IPS-NIHi7 (cell line): ENCODE measurements around the gene MDP1.
A peak's percentile ranks its signal among the peaks of the same experiment; 100 is the strongest.
"Not testable (repeated sequence)": the region's sequence is repeated elsewhere in the genome, so short reads cannot be mapped to it uniquely, and the experiment has no call there.

Experiments used
- DNase-seq: peaks from one replicate; pipeline ENCODE4 v3.0.0; 2012; ENCODE audit warnings: mixed read lengths; ENCODE audit errors: extremely low spot score

The MDP1 gene

DNA sequence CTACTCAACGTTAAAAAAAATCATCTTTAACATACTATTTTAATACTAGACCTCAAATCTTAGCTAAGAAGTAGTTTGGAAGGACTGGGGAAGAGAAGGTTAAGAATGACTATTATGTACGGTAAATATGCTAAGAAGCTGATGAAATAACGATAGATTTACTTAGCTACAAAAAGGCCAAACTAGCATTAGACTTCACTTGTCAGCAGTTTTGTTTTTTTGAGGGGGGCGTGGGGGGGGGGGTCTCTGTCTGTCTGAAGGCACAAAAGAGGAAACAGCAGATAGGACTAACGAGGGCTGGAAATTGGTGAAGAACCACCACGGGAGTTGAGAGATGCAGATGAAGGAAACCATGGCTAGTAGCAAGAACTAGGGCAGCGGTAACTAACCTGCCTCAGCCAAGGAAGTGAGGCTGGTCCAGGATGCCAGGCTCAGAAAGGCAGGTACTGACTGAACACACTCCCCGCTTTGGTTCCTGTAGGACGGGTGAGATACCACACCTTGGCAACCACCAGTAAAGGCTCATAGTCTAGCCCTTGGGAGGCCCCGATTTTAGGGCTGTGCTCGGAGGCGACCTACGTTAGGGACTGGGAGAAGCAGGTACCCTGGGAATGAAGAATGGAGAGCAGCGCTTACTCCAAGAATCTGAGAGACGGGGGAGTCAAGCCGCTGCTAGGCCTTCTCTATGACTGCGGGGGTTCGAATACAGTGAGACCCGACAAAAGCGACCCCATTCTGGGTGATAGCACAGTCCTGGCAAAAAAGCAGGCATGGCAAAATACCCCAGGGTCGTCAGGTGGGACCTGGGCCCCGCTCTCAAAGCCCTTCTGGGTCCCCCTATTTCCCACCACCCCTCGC lies 15.6 kb upstream of the MDP1 start:
- DNase-seq = no peak

DNA sequence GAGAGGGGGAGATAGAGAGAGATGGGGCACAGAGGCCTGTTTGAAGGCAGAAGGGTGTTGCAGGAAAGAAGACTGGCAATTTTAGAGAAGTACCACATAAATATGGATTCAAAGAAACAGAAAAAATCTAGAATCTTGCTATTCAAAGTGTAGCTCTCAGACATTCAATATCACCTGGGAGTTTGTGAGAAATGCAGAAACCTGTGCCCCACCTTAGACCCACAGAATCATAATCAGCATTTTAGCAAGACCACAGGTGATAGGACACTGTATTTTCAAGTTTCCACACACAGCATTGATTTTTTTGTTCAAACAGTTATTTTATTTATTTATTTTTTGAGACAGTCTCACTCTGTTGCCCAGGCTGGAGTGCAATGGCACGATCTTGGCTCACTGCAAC lies 13.0 kb upstream of the MDP1 start:
- no peak for DNase-seq

DNA sequence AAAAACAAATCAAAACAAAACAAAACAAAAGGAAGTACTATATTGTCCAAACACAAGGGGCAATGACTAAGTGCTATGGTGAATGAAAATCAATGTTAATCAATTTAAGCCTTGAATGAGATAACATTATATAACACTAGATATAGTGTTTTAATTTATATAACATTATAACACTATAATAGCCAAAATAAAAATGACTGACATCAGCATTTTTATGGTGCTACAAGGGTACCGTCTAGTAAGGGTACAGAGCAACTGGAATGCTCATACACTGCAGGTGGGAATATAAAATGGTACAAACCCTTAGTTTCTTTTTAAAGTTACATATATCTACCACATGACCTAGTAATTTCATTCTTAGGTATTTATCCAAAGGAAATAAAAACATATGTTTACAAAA lies 10.6 kb upstream of the MDP1 start:
- no peak for DNase-seq

DNA sequence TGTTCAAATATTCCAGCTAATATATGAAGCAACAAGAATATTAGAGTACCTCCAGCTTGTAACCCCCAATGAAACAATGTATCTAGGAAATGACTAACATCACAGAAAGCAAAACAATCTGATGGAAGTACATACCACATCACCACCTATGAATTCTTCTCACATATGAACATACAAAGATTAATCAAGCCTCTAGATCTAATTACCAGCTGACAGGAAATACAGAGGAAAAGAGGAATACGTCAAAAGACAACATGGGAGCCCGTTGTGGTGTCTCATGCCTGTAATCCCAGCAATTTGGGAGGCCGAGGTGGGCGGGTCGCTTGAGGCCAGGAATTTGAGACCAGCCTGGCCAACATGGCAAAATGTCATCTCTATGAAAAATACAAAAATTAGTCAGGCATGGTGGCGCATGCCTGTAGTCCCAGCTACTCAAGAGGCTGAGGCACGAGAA lies 8.8 kb upstream of the MDP1 start:
- no peak for DNase-seq

DNA sequence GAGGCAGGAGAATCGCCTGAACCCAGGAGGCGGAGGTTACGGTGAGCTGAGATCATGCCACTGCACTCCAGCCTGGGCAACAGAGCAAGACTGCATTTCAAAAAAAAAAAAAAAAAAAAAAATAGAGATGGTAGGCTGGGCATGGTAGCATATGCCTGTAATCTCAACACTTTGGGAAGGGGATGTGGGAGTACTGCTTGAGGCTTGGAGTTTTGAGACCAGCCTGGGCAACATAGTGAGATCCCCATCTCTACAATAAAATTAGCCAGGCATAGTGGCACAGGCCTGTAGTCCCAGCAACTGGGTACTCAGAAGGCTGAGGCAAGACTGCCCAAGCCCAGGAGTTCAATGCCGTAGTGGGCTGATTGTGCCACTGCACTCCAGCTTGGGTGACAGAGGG lies 7.1 kb upstream of the MDP1 start:
- not testable (repeated sequence) for DNase-seq

DNA sequence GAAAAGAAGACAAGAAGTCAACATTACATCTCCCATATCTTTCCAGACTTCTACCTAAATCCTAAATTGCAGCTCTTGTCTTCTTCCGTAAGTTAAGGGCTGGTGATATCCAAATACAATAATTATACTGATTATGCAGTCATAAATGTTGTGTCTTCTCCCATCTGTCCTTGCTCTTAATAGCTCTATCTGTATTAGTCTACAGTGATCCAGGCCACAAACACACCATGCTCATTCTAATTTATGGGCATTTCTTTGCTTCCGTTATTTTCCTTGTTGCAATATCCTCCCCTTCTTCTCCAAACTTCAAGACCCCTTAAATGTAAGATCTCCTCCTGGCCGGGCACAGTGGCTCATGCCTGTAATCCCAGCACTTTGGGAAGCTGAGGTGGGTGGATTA lies 3.7 kb upstream of the MDP1 start:
- no peak for DNase-seq

DNA sequence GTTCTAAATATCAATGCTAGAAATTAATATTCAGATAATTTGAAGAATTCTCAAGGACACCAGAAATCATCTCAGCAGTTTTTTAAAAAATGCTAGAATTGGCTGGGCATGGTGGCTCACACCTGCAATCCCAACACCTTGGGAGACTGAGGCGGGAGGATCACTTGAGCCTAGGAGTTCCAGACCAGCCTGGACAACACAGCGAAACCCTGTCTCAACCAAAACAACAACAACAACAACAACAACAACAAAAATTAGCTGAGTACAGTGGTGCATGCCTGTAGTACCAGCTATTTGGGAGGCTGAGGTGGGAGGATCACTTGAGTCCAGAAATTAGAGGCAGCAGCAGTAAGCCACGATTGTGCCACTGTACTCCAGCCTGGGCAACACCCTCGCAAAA lies 3.2 kb upstream of the MDP1 start:
- DNase-seq = no peak

DNA sequence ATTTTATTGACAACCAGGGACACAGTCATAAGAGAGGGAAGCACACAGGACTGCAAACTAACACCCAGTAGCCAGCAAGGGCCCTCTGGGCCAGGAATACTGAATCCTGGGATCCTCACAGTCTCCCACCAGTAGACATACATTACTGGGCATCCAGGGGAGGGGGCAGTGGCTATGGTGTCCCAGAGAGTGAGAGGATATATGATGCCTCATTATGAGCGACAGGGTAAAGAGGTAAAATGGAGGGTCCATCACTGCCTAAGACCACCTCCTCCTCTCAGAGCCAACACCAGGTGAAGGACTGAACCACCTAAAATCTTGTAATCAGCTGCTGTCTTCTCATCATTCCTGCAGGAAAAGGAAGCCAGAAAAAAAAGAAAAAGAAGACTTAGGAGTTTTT lies 1.0 kb upstream of the MDP1 start:
- DNase-seq = not testable (repeated sequence)

DNA sequence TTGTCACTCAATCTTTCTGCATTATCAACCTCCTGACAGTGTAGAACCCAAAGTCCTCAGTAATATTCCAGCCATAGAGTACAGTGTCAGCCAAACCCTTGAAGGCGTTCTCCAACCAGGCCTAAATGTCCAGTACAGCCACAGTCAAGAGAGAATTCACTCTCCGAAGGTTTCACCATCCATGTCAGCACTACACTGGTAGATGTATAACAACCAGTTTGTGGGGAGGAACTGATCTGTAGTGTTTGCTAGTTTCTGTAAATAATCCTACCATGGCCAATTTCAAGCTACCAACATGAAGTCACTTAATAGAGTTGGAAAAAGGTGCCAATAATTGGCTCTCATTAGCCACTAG lies 456 bp upstream of the MDP1 start:
- DNase-seq = no peak

DNA sequence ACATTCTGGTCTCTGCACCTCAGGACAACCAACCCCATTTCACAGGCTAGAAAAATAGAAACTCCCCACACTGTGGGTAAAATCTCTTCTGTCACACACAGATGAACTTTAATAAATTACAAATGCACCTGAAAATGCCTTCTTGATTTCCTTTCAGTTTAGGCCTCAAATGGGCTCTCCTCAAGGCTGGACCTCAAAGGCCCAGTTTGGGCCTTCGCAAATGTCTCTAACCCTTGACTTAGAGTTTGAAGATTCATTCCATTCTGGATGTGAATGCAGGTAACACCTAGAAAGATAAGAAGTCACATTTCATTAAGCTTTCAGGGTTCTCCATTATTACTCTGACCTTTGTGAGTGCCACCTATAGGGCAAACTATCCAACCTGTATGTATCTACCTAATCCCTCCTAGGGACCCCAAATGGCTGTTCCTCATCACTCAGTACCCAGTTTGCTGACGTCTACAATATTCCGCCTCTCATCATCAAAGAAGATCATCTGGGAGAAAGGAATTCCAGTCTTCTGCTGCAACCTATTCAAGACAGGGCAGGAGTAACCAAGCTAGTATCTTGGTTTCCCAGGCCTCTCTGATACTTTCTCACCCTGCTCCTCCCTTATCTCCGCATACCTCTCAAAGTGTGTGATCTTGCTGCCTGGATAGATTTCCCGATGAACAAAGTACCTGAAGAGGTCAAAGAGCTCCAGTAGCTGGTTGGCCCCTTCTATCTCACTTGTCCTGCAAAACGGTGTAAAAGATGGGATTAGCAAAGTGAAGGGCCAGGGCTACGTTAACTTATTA lies 1.8 kb downstream of the MDP1 start:
- no peak for DNase-seq

DNA sequence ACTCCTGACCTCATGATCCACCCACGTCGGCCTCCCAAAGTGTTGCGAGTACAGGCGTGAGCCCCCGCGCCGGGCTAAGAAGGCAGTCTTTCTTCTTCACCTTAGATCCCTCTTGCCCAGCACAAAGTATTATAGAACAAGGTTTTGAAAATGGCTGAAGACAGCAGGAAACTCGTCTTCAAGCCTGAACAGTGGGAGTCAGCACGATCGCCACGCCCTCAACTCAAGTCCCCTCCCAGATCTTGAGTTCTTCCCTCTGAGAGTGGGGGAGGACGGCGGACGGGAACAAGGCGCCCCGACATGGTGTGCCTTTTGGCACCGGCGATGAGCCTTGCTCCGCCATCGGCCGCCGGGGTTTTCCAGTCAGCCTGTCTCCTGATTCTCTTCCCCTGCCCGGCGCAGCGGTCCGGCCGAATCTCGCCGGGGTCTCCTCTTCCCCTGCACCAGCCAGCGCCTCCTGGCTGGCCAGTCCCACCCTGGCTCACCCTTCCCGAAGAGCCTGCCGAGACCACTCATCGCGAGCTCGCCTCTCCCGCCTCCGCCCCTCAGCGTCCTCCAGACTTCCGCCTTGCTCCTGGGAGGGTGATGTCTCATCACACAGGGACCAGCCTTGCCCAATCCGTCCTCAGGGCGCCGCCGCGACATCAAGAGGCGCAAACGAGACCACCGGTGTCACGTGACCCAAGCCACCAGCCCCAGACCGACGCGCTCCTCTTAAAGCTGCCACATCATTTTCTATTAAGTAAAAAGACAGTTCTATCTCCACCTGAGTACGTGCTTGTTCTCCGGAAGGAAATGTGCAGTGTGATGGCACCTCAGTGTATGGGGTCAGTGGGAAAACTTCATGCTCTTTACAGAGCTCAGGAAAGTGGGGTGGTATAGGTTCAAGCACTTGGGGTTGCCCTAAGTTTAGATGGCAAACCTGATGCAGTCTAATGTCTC lies 2.7 kb downstream of the MDP1 start, which contains the start of gene CHMP4A:
Gene CHMP4A (minus strand): TSS at position 565 of the 942 bp plus-strand sequence. CDS start 49 bp downstream, at position 516.
- DNase-seq = peak; percentile 98

DNA sequence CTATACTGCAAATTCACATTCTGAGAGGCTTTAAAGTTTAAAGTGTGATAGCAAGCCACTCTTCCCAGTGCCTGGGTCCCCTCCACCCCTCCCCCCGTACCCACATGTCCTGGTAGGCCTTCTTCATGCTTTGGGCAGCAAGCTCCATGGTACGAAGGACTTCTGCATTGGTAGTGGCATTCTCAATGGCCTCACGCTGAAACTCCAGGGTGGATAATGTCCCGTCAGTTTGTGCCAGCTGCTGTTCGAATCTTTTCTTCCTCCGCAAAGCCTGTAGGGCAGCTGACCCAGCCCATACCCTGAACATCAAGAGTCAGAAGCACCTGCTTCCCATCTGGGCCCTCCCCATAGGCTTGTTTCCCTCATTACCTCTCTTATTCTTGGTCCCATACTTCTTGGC lies 4.6 kb downstream of the MDP1 start:
- DNase-seq = no peak

DNA sequence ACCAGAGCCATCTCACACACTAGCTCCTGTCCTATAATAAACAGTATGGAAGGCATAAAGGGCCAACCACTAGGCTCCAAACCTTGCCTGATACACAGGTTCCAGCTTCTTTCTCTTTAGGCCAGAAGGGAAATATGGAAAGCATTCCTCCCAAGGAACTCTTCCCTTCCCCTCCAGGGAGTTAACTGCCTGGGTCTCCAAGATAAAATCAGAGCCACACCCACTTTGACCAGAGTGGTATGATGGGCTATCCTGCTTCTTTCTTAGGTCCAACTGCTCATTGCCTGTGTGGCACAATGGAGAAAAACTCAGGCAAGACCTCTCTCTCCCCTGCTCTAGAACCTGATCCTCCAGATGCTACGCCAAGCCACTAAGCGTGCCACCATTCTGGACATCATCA lies 8.2 kb downstream of the MDP1 start:
- DNase-seq = no peak

DNA sequence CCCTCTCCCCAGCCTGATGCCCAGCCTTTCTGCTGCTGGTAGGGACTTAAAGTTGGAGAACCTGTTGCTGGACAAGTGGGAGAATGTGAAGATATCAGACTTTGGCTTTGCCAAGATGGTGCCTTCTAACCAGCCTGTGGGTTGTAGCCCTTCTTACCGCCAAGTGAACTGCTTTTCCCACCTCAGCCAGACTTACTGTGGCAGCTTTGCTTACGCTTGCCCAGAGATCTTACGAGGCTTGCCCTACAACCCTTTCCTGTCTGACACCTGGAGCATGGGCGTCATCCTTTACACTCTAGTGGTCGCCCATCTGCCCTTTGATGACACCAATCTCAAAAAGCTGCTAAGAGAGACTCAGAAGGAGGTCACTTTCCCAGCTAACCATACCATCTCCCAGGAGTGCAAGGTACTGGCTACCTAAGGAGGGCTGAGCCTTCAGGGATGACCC lies 8.7 kb downstream of the MDP1 start:
- no peak for DNase-seq

DNA sequence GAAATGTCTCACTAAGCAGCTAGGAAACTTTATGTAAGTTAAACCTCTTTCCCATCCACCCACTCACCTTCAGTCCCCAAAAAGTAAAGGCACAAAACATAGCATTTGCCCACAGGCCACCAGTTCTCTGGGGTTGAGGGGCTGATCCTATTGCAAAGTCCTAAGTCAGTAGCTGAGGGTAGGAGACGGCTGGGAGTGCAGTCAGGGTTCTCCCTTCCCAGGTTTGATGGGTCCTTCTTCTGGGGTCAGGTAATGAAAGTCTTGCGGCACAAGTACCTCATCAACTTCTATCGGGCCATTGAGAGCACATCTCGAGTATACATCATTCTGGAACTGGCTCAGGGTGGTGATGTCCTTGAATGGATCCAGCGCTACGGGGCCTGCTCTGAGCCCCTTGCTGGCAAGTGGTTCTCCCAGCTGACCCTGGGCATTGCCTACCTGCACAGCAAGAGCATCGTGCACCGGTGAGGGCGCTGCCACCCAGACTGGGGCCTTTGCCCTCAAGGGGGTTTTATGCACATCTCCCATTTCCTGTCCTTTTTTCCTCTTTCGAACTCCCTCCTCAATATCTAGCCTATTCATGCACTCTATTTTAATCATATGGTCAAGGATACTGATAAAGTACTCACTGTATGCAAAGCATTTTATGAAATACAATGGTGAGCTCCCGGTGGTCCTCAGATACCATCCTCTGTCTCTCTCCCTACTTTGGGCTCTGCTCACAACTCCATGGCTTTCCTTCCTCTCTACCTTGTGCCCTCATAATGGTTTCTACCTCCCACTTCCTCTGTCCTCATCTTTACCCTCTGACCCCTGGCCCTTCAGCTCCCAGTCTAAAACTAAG lies 9.4 kb downstream of the MDP1 start:
- DNase-seq = no peak

DNA sequence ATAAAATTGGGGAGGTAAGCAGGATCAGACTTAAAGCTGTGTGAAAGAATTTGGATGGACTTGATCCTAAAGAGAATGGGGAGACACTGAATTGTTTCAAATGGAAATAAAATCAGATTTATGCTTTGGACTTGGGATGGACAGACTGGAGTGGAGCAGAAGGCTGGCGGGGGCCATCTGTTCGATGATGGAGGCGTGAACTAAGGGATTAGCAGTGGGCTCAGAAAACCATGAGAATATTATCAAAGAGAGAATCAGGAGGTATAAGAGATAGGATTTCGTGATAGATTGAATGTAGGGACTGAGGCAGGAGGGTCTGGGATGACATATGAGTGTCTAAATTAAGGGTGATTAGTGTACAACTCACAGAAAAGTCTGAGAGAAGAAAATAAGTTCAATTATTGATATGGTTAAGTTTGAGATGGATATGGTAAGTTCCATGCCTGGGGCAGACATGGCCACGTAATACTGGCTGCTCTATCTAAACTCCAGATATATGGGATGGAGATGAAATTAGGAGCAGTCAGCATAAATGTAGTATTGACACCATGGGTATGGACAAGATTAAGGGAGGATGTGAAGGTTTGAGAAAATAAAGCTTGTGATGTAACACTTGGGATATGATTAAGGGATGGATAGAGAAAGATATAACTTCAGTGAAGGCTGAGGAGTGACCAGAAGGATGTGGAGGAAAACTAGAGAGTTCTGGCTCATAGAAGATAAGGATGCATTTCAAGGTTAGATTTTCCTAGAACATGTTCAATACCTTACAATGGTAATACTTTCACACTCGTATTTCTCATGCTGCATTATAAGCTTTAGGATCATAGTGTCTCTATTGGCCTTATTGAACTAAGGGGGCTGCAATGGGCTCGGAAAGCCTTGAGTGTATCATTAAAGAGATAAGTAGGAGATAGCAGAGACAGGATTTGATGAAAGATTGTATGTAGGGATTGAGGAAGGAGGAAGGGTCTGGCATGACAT lies 11.4 kb downstream of the MDP1 start:
- no peak for DNase-seq

DNA sequence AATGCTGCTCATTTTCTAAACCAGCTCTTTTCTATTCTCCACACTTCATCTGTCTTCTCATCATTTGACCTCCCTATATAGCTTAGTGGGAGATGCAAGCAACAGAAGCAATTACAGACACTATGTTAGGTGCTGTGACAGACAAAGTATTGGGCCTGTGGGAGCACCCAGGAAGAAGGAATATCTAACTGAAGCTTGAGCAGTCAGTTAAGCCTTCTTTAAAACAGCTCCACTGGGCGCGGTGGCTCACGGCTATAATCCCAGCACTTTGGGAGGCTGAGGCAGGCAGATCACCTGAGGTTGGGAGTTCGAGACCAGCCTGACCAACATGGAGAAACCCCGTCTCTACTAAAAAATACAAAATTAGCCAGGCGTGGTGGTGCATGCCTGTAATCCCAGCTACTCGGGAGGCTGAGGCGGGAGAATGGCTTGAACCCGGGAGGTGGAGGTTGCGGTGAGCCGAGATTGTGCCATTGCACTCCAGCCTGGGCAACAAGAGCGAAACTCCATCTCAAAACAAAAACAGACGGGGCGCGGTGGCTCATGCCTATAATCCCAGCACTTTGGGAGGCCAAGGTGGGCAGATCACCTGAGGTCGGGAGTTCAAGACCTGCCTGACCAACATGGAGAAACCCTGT lies 12.5 kb downstream of the MDP1 start:
- DNase-seq = not testable (repeated sequence)

DNA sequence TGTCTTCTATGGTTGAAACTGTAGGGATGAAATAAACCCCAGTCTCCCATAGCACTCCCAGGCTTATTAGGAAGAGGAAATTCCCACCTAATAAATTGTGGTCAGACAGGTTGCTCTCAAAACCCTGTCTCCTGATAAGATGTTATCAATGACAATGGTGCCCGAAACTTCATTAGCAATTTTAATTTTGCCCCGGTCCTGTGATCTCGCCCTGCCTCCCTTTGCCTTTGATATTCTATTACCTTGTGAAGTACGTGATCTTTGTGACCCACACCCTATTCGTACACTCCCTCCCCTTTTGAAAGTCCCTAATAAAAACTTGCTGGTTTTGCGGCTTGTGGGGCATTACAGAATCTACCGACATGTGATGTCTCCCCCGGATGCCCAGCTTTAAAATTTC lies 13.3 kb downstream of the MDP1 start:
- DNase-seq = not testable (repeated sequence)
